SK-N-SH (cell line): Measurements from ENCODE around the gene RBM19. TPM values are rescaled to one million over a fixed set of nuclear protein-coding genes. Genes with fewer than 3 reads are reported as not detected.

ENCODE experiments used
- CTCF ChIA-PET: fragments of 300-600, 350-600 bp; formaldehyde crosslinking; extraction: SDS; loops from one replicate; lab custom pipeline; 2021; lab: Yijun Ruan, JAX
- POLR2A ChIA-PET: fragments of 350-600 bp; sonication (Branson Sonifier 250); formaldehyde crosslinking; extraction: SDS; loops from one replicate; lab custom pipeline; 2020; ENCODE audit warnings: antibody characterized with exemption, inconsistent platforms; lab: Yijun Ruan, JAX
- DNase-seq: peaks from one replicate; pipeline ENCODE4 v3.0.0; 2012
- H2AFZ ChIP-seq: fragments of 200-600 bp; sonication (generic); 2 replicates; pipeline ENCODE4 v1.8.1; 2016; ENCODE audit warnings: antibody characterized with exemption, mild to moderate bottlenecking, low read depth
- H3F3A ChIP-seq: fragments of 200-600 bp; sonication (generic); replicated peaks from 2 replicates; pipeline ENCODE3; 2016; ENCODE audit warnings: antibody characterized with exemption, mild to moderate bottlenecking; ENCODE audit not compliant: insufficient read depth
- H3K27ac ChIP-seq, 2 experiments: fragments of 200-500 bp in 1 of 2; fragments of 200-600 bp in 1 of 2; sonication (Bioruptor generic) in 1 of 2; sonication (generic), shearing (Covaris generic) in 1 of 2; 2 replicates each; pipeline versions ENCODE4 v1.5.1 to v1.6.1; 2014 to 2016; ENCODE audit warnings: low read depth in 2 of 2, inconsistent platforms in 1 of 2, low read length in 1 of 2, mild to moderate bottlenecking in 1 of 2, mixed read lengths in 1 of 2
- H3K27me3 ChIP-seq: fragments of 200-600 bp; sonication (generic), shearing (Covaris generic); 2 replicates; pipeline ENCODE4 v1.6.1; 2016; ENCODE audit warnings: mixed run types; ENCODE audit not compliant: insufficient read depth
- H3K36me3 ChIP-seq, 2 experiments: fragments of 200-500 bp in 1 of 2; fragments of 200-600 bp in 1 of 2; sonication (Bioruptor generic) in 1 of 2; sonication (generic) in 1 of 2; replicated peaks in 1 of 2; 2 replicates each; pipeline versions ENCODE3 to v1.5.1; 2014 to 2016; ENCODE audit warnings: low read length in 1 of 2, mild to moderate bottlenecking in 1 of 2; ENCODE audit not compliant: insufficient read depth in 2 of 2, control insufficient read depth in 1 of 2
- H3K4me1 ChIP-seq, 2 experiments: fragments of 200-500 bp in 1 of 2; fragments of 200-600 bp in 1 of 2; sonication (Bioruptor generic) in 1 of 2; sonication (generic), shearing (Covaris generic) in 1 of 2; 2 replicates each; pipeline versions ENCODE4 v1.5.1 to v1.6.1; 2014 to 2016; ENCODE audit warnings: low read depth in 1 of 2, low read length in 1 of 2, mixed run types in 1 of 2; ENCODE audit not compliant: insufficient read depth in 2 of 2, control insufficient read depth in 1 of 2
- H3K4me2 ChIP-seq: fragments of 200-600 bp; sonication (generic), shearing (Covaris generic); 2 replicates; pipeline ENCODE4 v1.6.1; 2017; ENCODE audit warnings: mixed run types
- H3K4me3 ChIP-seq, 2 experiments: fragments of 200-500 bp in 1 of 2; fragments of 200-600 bp in 1 of 2; sonication (Bioruptor generic) in 1 of 2; sonication (generic), shearing (Covaris generic) in 1 of 2; 2 replicates each; pipeline versions ENCODE4 v1.5.1 to v1.8.1; 2014 to 2016; ENCODE audit warnings: low read depth in 2 of 2, inconsistent platforms in 1 of 2, low read length in 1 of 2, mild to moderate bottlenecking in 1 of 2, mixed read lengths in 1 of 2, moderate library complexity in 1 of 2
- H3K79me2 ChIP-seq: fragments of 200-600 bp; sonication (generic); 2 replicates; pipeline ENCODE4 v1.8.1; 2017; ENCODE audit warnings: mild to moderate bottlenecking; ENCODE audit not compliant: insufficient read depth
- H3K9ac ChIP-seq: fragments of 200-600 bp; sonication (generic); 2 replicates; pipeline ENCODE4 v1.6.1; 2017; ENCODE audit warnings: mixed run types
- H3K9me2 ChIP-seq: fragments of 200-600 bp; sonication (generic); 2 replicates; pipeline ENCODE4 v1.6.1; 2017; ENCODE audit warnings: mixed run types
- H3K9me3 ChIP-seq: fragments of 200-600 bp; sonication (generic); 2 replicates; pipeline ENCODE4 v1.6.1; 2017; ENCODE audit warnings: mixed run types, mild to moderate bottlenecking, moderate library complexity
- H4K20me1 ChIP-seq: fragments of 200-600 bp; sonication (generic); 2 replicates; pipeline ENCODE4 v1.6.1; 2017; ENCODE audit warnings: mild to moderate bottlenecking, mixed run types; ENCODE audit not compliant: insufficient read depth
- EP300 ChIP-seq, 2 experiments: IDR thresholded peaks; 2 replicates each; pipeline versions ENCODE4 v1.4.0 to v1.6.1; 2012; ENCODE audit warnings: borderline replicate concordance in 1 of 2, low read depth in 1 of 2, low read length in 1 of 2
- FOSL2 ChIP-seq: IDR thresholded peaks from 2 replicates; pipeline ENCODE4 v1.4.0; 2012; ENCODE audit warnings: low read depth, mild to moderate bottlenecking, moderate library complexity, borderline replicate concordance
- GATA2 ChIP-seq: sonication (generic); formaldehyde crosslinking; IDR thresholded peaks from 2 replicates; pipeline ENCODE4 v1.5.0; 2020; ENCODE audit warnings: mild to moderate bottlenecking, missing genetic modification reagents
- MEF2A ChIP-seq: IDR thresholded peaks from 2 replicates; pipeline ENCODE4 v1.4.0; 2012; ENCODE audit warnings: low read depth, borderline replicate concordance
- NFIC ChIP-seq: IDR thresholded peaks from 2 replicates; pipeline ENCODE4 v1.4.0; 2012; ENCODE audit warnings: borderline replicate concordance
- PBX3 ChIP-seq: IDR thresholded peaks from 2 replicates; pipeline ENCODE4; 2012
- RCOR1 ChIP-seq: fragments of 150-350 bp; IDR thresholded peaks from 2 replicates; pipeline ENCODE4 v1.6.1; 2017; ENCODE audit warnings: antibody characterized with exemption, low read length
- REST ChIP-seq: IDR thresholded peaks from 2 replicates; pipeline ENCODE4 v1.6.1; 2012; ENCODE audit warnings: mild to moderate bottlenecking, low read depth, low read length, moderate library complexity
- SMC3 ChIP-seq: IDR thresholded peaks from 2 replicates; pipeline ENCODE4 v1.6.1; 2012; ENCODE audit warnings: low read depth, low read length, improper control_type of control experiment
- TEAD4 ChIP-seq: IDR thresholded peaks from 2 replicates; pipeline ENCODE4 v1.4.0; 2012; ENCODE audit warnings: mild to moderate bottlenecking, borderline replicate concordance; ENCODE audit not compliant: insufficient read depth
- USF2 ChIP-seq: fragments of 150-350 bp; IDR thresholded peaks from 2 replicates; pipeline ENCODE4 v1.6.1; 2017; ENCODE audit warnings: antibody characterized with exemption, low read length, low read depth, borderline replicate concordance
- WGBS: methylation state at CpG from one replicate; pipeline ENCODE4 v1.1.6; 2017; ENCODE audit warnings: low lambda C conversion rate; 5-methylcytosine and 5-hydroxymethylcytosine counted together
- polyA plus RNA-seq, 3 experiments: library from polyadenylated mRNA; depleted of rRNA; stranded (reverse); fragments of >200 nt; gene quantifications; 2 replicates each; pipeline ENCODE4 v1.2.3, GENCODE V29; 2012

RBM19 gene
- polyA plus RNA-seq, 1 of the 3 experiments (the other 2 are of a cell fraction) = 16.6 TPM

- Histone ChIP-seq H3K79me2 (no peaks in the 10 kb centered on the region), H4K20me1 (no peaks in the 10 kb centered on the region), H2AFZ (no peak overlapping the region), H3K4me2 (no peak overlapping the region), H3F3A (no peaks in the 10 kb centered on the region), H3K36me3 (no peaks in the 10 kb centered on the region), H3K4me3 (no peak overlapping the region), H3K27me3 (peaks cover 22% of the 10 kb centered on the region; the same call in 1 of the 2 replicates), H3K9me2 (no peaks in the 10 kb centered on the region), H3K4me1 (no peaks in the 10 kb centered on the region), H3K9me3 (no peaks in the 10 kb centered on the region), H3K9ac (no peak overlapping the region), H3K27ac (no peak overlapping the region)
- 30% methylated on average over 4 of the region's 4 CpGs for WGBS
- ChIA-PET CTCF (interaction anchor here (1.0 to 1.5 kb wide), 2 partner anchors 7 to 649 kb away, joined by 3 read pairs; no protein-coding TSS in a partner anchor), POLR2A (no interaction called here)
- no peak for DNase-seq
- TF ChIP-seq FOSL2 = no peak
- TF ChIP-seq RCOR1 = no peak
- TF ChIP-seq NFIC = no peak
- no peak for TF ChIP-seq GATA2
- TF ChIP-seq USF2 = no peak
- TF ChIP-seq REST = no peak
- no peak for TF ChIP-seq MEF2A
- no peak for TF ChIP-seq SMC3
- TF ChIP-seq TEAD4 = no peak
- no peak for TF ChIP-seq PBX3
- no peak for TF ChIP-seq EP300 (IDR thresholded peaks at IDR 0.05; ENCODE audit: borderline replicate concordance in 1 of 2, low read depth in 1 of 2, low read length in 1 of 2)
Observed at GRCh38 chr12:113988064-113988451, 21.9 kb upstream of the RBM19 start.
